GM15510 (cell line): ENCODE data around the gene LHX2.

ENCODE experiments used
- POLR2A ChIP-seq: IDR thresholded peaks from 3 replicates; pipeline ENCODE4 v1.6.1; 2011; ENCODE audit warnings: borderline replicate concordance; ENCODE audit not compliant: insufficient read length; ENCODE audit errors: extremely low read depth

Gene LHX2

DNA sequence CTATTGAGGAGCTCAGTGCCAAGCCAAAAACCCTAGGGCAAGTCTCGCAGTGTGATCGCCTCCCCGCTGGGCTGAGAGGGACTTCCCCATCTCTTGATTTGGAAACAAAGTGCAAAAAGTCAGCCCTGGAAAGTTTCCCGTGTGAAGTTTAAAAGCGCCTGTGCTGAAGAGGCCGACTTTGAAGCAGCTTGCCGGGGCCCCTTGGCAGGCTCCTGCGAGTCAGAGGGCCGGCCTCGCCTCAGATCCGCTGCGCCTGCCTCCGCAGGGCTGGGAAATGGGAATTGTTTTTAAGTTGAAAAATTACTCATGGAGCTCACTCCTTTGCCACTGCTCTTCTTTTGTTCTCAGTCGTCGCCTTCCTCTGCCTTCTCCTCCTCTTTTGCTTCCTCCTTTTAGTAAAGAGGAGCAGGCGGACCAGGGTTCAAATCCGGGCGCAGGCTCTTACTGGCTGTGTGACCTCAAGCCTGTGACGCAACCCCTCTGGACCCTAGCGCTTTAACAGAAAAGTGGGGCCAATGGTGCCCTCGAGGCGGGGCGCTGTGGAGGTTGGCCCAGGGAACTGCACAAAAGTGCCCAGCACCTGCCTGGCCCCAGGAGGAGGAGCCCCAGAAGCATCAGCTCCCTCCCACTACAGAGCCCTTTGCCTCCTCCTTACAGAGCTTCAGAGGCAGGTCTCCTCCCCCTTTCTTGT, 14.7 kb upstream of the LHX2 start:
- TF ChIP-seq POLR2A, result no peak

DNA sequence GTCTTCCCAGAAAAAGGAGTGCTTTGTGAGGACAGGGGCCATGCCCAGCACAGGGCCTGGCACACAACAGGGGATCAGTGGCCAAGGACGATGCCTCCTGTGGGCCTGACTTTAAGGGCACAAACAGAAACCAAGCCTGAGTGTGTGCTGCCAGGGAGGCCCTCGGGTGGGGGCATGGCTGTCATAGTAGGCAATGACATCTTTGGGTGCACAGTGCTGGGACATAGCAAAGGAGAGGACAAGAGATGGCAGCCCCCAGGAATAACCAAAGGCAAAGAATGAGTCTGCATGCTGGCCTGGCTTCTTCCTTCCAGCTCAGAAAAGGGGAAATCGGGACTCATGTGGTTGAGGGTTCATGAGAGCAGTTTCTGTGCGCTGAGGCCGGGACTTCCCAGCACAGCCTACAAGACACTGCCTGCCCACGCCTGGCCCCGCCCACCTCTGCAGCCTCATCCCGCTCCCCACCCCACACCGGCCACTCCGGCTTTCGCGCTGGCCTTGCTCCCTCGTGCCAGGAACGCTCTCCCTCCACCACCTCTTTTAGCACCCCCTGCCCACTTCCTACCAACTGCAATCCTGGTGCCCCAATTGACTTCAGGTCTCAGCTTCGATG, 13.8 kb upstream of the LHX2 start:
- TF ChIP-seq POLR2A, result no peak

- no peak for TF ChIP-seq POLR2A
These were observed 13.2 kb upstream of the LHX2 start for GRCh38 chr9:123998278-123998925.

- TF ChIP-seq POLR2A, result no peak
These were observed 12.5 kb upstream of the LHX2 start for GRCh38 chr9:123998970-123999621.

DNA sequence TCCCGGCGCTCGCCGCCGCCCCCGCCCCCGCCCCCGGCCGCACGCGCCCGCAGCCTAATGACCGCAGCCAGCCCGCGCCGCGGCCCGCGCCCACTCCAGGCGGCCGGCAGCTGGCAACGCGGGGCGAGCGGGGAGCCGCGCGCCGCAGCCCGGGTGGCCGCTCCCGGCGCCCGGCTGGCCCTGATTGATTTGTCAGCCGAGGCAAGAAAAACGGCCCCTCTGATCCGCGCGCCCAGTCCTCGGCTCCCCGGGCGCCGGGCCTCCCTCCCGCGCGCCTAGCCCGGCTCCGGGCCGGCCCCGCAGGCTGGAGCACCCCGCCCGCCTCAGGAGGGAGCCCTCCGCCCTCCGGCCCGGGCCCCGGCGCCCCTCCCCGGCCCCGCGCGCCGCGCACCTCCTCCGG, 11.9 kb upstream of the LHX2 start:
- no peak for TF ChIP-seq POLR2A

- TF ChIP-seq POLR2A, result no peak
These were observed 11.3 kb upstream of the LHX2 start for GRCh38 chr9:124000161-124000783.

DNA sequence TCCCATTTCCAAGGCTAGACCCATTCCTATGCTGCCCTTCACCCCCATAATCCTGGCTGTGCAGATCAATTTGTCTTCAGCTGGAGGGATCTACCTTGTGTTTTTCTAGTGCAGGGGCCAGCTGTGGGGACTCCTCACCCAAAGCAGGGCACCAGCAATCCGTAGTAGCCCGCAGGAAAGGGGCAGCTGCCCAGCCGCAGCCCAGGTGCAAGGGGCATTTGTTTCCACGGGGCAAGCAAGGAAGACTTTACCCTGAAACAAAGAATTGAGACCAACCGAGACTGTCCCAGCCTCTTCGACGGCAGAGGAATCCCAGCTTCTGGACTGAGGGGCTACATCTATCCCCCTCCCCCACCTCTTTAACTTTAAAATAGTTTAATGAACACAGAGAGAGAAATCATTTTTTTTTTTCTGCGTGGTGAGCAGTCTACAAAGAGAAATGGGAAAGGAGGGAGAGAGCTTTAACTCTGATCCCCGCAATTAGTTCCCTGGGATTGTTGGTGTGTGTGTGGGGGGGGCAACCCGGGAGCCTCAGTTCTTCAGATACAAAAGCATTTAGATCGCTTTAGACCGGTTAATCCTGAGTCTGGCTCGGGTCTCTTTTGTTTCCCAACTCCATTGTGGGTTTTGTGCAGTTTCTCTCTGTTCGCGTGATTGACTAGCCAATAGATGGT, 10.6 kb upstream of the LHX2 start:
- no peak for TF ChIP-seq POLR2A

- TF ChIP-seq POLR2A, result no peak
These were observed 10.1 kb upstream of the LHX2 start for GRCh38 chr9:124001458-124001799.

DNA sequence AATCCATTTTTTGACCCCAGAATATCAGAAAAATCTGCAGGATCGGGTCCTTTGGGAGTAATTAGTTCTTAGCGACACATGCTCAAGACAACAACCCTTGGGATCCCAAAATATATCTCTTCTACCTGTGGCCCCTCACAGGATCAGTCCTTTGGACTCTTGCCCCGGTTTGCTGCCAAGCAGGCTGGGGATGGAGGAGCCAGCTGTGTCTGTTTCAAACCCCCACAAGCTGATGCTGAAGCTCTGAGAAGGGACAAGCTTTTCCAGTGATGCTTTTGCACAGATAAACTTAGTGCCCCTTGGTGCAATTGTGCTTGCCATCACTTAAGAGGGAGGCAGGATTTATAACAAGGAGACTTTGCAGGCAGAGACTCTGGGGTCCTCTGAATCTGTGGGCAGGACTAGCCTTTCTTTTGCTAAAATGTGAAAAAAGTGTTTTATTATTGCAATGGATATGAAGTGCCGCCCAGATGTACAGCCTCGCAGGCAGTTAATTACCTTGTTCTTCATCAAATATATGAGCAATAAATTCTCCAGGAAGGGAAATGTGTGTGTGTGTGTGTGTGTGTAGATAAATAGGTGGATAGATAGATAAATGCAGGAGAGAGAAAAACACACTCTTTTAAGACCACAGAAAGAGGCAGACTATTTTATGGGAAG, 9.6 kb upstream of the LHX2 start:
- TF ChIP-seq POLR2A, result no peak

- no peak for TF ChIP-seq POLR2A
These were observed 7.8 kb upstream of the LHX2 start for GRCh38 chr9:124003636-124004349.

- TF ChIP-seq POLR2A, result no peak
These were observed 7.0 kb upstream of the LHX2 start for GRCh38 chr9:124004593-124004992.

DNA sequence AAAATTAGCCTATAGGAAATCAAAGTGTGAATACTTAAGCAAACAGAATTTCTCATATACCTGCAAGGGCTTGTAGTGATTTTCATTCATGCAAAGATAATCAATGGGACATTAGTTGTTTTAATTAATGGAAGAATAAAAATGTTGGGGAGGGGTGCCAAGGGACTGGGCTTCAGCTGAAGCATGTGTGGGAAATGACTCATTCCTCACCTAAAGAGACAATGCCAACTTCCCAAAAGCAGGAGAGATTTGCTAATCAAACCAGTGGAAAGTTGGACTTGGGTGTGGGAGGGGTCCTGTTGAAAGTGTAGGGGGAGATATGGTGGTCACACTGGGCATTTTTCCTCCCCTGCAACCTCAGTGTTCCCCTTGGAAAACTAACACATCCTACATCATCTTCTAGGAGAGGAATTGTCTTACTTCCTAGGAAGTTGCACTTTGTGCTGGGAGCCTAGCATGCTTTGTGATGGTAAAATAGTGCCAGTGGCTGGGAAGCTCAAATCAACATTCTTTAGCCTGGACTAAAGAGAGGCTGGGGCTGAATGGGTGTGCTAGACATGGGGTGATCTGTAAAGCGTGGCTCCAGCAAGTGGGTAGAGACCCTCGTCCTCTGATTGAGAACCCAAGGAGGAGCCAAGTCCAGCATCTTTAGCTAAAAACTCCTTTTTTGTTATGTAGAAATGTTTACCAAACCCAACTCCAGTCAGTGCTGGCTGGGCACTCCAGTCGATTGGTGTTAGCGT, 6.4 kb upstream of the LHX2 start:
- no peak for TF ChIP-seq POLR2A
